GM23338 (cell line): ENCODE data around the gene DLGAP4. TPM values are rescaled to one million over a fixed set of nuclear protein-coding genes. Genes with fewer than 3 reads are reported as not detected.

ENCODE experiments used
- ATAC-seq: fragments of 200-7000 bp; cut with Tn5 transposase; 3 replicates; pipeline ENCODE4 v1.9.1; 2020
- DNase-seq: peaks from one replicate; pipeline ENCODE4 v3.0.0-alpha.2; 2015; ENCODE audit warnings: low spot score
- H2AFZ ChIP-seq: fragments of 200-600 bp; sonication (generic); 2 replicates; pipeline ENCODE4 v1.8.0; 2016; ENCODE audit warnings: antibody characterized with exemption, mild to moderate bottlenecking, moderate library complexity
- H3F3A ChIP-seq: fragments of 200-600 bp; sonication (generic); replicated peaks from 2 replicates; pipeline ENCODE4 v1.8.0; 2017; ENCODE audit warnings: antibody characterized with exemption, mixed run types, low read depth
- H3K27ac ChIP-seq: fragments of 200-600 bp; sonication (generic); 2 replicates; pipeline ENCODE4 v1.6.1; 2016; ENCODE audit warnings: low read depth
- H3K27me3 ChIP-seq: fragments of 200-600 bp; sonication (generic); 2 replicates; pipeline ENCODE4 v1.8.0; 2016; ENCODE audit warnings: mild to moderate bottlenecking, mixed run types, moderate library complexity; ENCODE audit not compliant: insufficient read depth
- H3K36me3 ChIP-seq: fragments of 200-600 bp; sonication (generic); 2 replicates; pipeline ENCODE4 v1.8.0; 2016; ENCODE audit warnings: mild to moderate bottlenecking; ENCODE audit not compliant: insufficient read depth
- H3K4me1 ChIP-seq: fragments of 200-600 bp; sonication (generic); 2 replicates; pipeline ENCODE4 v1.8.0; 2016; ENCODE audit warnings: mild to moderate bottlenecking, moderate library complexity; ENCODE audit not compliant: insufficient read depth
- H3K4me2 ChIP-seq: fragments of 200-600 bp; sonication (generic); 2 replicates; pipeline ENCODE4 v1.7.1; 2017; ENCODE audit warnings: mixed run types
- H3K4me3 ChIP-seq: fragments of 200-600 bp; sonication (generic); 2 replicates; pipeline ENCODE4 v1.6.1; 2016; ENCODE audit warnings: mixed run types
- H3K79me2 ChIP-seq: fragments of 200-600 bp; sonication (generic); replicated peaks from 2 replicates; pipeline ENCODE4 v1.8.0; 2017; ENCODE audit warnings: mild to moderate bottlenecking; ENCODE audit not compliant: insufficient read depth
- H3K9me2 ChIP-seq: fragments of 200-600 bp; sonication (generic); 2 replicates; pipeline ENCODE4 v1.8.0; 2017; ENCODE audit not compliant: insufficient read depth
- H4K20me1 ChIP-seq: fragments of 200-600 bp; sonication (generic); replicated peaks from 2 replicates; pipeline ENCODE4 v1.8.0; 2017; ENCODE audit warnings: mild to moderate bottlenecking; ENCODE audit not compliant: insufficient read depth
- H3K27ac Mint-ChIP-seq: 2 replicates; pipeline ENCODE4 v1.8.0; 2020; ENCODE audit warnings: inconsistent platforms, mild to moderate bottlenecking, moderate library complexity, mixed read lengths
- H3K27me3 Mint-ChIP-seq: 3 replicates; pipeline ENCODE4 v1.8.0; 2022; ENCODE audit warnings: low read depth, mild to moderate bottlenecking, moderate library complexity, mixed read lengths, inconsistent platforms; ENCODE audit not compliant: insufficient read depth, poor library complexity
- H3K36me3 Mint-ChIP-seq: 3 replicates; pipeline ENCODE4 v1.8.0; 2021; ENCODE audit warnings: low read depth, mild to moderate bottlenecking, inconsistent platforms, moderate library complexity, mixed read lengths
- H3K4me1 Mint-ChIP-seq: 3 replicates; pipeline ENCODE4 v1.8.0; 2020; ENCODE audit warnings: mild to moderate bottlenecking, inconsistent platforms, mixed read lengths
- H3K4me3 Mint-ChIP-seq: 3 replicates; pipeline ENCODE4 v1.8.0; 2021; ENCODE audit warnings: moderate library complexity, mild to moderate bottlenecking, inconsistent platforms, mixed read lengths
- H3K9me3 Mint-ChIP-seq: 3 replicates; pipeline ENCODE4 v1.8.0; 2020; ENCODE audit warnings: moderate library complexity, mild to moderate bottlenecking, inconsistent platforms, mixed read lengths
- CREB1 ChIP-seq: fragments of 250-450 bp; sonication (Bioruptor Pico); IDR thresholded peaks from 2 replicates; pipeline ENCODE4 v1.5.0; 2020; ENCODE audit warnings: low read depth, mild to moderate bottlenecking, moderate library complexity
- ETS1 ChIP-seq: IDR thresholded peaks from 2 replicates; pipeline ENCODE4 v1.6.1; 2016; ENCODE audit warnings: antibody characterized with exemption
- EZH2 ChIP-seq: fragments of 200-600 bp; sonication (generic); IDR thresholded peaks from one replicate; pipeline ENCODE4 v1.8.0; 2017; ENCODE audit warnings: antibody characterized with exemption, mild to moderate bottlenecking, low read depth; ENCODE audit not compliant: unreplicated experiment
- EZH2phosphoT487 ChIP-seq: fragments of 200-600 bp; sonication (generic); IDR thresholded peaks from one replicate; pipeline ENCODE4 v1.8.1; 2018; ENCODE audit warnings: antibody characterized with exemption; ENCODE audit not compliant: unreplicated experiment
- JUNB ChIP-seq: IDR thresholded peaks from one replicate; pipeline ENCODE4 v1.6.1; 2016; ENCODE audit warnings: antibody characterized with exemption; ENCODE audit not compliant: unreplicated experiment
- NANOG ChIP-seq: IDR thresholded peaks from 2 replicates; pipeline ENCODE4 v1.6.1; 2016; ENCODE audit warnings: antibody characterized with exemption, borderline replicate concordance
- POLR2AphosphoS5 ChIP-seq: IDR thresholded peaks from 2 replicates; pipeline ENCODE4 v1.6.1; 2016; ENCODE audit warnings: antibody characterized with exemption, low read depth
- STAT1 ChIP-seq: IDR thresholded peaks from one replicate; pipeline ENCODE4 v1.6.1; 2016; ENCODE audit warnings: antibody characterized with exemption; ENCODE audit not compliant: unreplicated experiment
- ZNF114 ChIP-seq: fragments of 250-450 bp; sonication (Bioruptor Pico); IDR thresholded peaks from 2 replicates; pipeline ENCODE4 v1.5.0; 2020; ENCODE audit warnings: mild to moderate bottlenecking, moderate library complexity
- ZNF331 ChIP-seq: fragments of 250-450 bp; sonication (Bioruptor Pico); IDR thresholded peaks from 2 replicates; pipeline ENCODE4 v1.5.0; 2020; ENCODE audit warnings: low read depth, mild to moderate bottlenecking, moderate library complexity
- ZNF462 ChIP-seq: fragments of 250-450 bp; sonication (Bioruptor Pico); IDR thresholded peaks from 2 replicates; pipeline ENCODE4 v1.5.0; 2020; ENCODE audit warnings: mild to moderate bottlenecking, moderate library complexity
- polyA plus RNA-seq: library from polyadenylated mRNA; unstranded; fragments of >200 nt; fragmentation: Nextera tagmentation; extraction: Ambion mirVana; gene quantifications from 2 replicates; pipeline ENCODE4 v1.2.1, GENCODE V29; 2016
- total RNA-seq: library from RNA; depleted of rRNA; stranded (reverse); fragments of >200 nt; shearing (Covaris generic); gene quantifications from 2 replicates; pipeline ENCODE4 v1.2.3, GENCODE V29; 2014
- TF ChIP-seq, protein P1 (sequence below), 2 experiments: fragments of 200-600 bp in 1 of 2; sonication (generic) in 1 of 2; conservative IDR thresholded peaks; 2 replicates each; pipeline versions ENCODE4 v1.5.1 to v1.6.1; 2016 to 2017; ENCODE audit warnings: antibody characterized with exemption in 2 of 2, low read depth in 2 of 2, mild to moderate bottlenecking in 2 of 2, moderate library complexity in 1 of 2
- TF ChIP-seq, protein P2 (sequence below): IDR thresholded peaks from one replicate; pipeline ENCODE4 v1.6.1; 2018; ENCODE audit warnings: antibody characterized with exemption; ENCODE audit not compliant: unreplicated experiment

Gene DLGAP4
- total and polyA plus RNA-seq, 2 experiments from 2014 or later = 46.1 to 52.2 TPM

GRCh38 chr20:36477475-36477874, 171.3 kb downstream of the DLGAP4 start:
- no peaks in the 10 kb centered on the region for H3K9me3 Mint-ChIP-seq
- H3K79me2 ChIP-seq = peaks cover 58% of the 10 kb centered on the region

More at GRCh38 chr20:36477475-36477874, 171.3 kb downstream of the DLGAP4 start:
- H3K36me3 ChIP-seq = no peaks in the 10 kb centered on the region
- H3K4me1 Mint-ChIP-seq = peaks cover 23% of the 10 kb centered on the region
- no peak overlapping the region for H3K4me3 Mint-ChIP-seq
- no peak overlapping the region for H2AFZ ChIP-seq
- peaks cover 13% of the 10 kb centered on the region for H3K4me1 ChIP-seq
- H3K4me2 ChIP-seq = no peak overlapping the region
- DNase-seq (no peak), ATAC-seq (no peak)
- H4K20me1 ChIP-seq = peaks cover 52% of the 10 kb centered on the region
- H3K27ac Mint-ChIP-seq = no peak overlapping the region
- H3F3A ChIP-seq = peaks cover 6% of the 10 kb centered on the region; the same call in 1 of the 2 replicates
- H3K4me3 ChIP-seq = no peak overlapping the region
- TF ChIP-seq, protein P1, sequence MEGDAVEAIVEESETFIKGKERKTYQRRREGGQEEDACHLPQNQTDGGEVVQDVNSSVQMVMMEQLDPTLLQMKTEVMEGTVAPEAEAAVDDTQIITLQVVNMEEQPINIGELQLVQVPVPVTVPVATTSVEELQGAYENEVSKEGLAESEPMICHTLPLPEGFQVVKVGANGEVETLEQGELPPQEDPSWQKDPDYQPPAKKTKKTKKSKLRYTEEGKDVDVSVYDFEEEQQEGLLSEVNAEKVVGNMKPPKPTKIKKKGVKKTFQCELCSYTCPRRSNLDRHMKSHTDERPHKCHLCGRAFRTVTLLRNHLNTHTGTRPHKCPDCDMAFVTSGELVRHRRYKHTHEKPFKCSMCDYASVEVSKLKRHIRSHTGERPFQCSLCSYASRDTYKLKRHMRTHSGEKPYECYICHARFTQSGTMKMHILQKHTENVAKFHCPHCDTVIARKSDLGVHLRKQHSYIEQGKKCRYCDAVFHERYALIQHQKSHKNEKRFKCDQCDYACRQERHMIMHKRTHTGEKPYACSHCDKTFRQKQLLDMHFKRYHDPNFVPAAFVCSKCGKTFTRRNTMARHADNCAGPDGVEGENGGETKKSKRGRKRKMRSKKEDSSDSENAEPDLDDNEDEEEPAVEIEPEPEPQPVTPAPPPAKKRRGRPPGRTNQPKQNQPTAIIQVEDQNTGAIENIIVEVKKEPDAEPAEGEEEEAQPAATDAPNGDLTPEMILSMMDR (conservative IDR thresholded peaks at IDR 0.05; ENCODE audit: low read depth in 2 of 2) = no peak
- TF ChIP-seq JUNB = no peak
- no peak for TF ChIP-seq ETS1
- TF ChIP-seq ZNF114 (CRISPR knock-in tag) = no peak
- TF ChIP-seq EZH2phosphoT487 = no peak
- TF ChIP-seq POLR2AphosphoS5 = no peak
- no peak for TF ChIP-seq STAT1
- no peak for TF ChIP-seq ZNF331
- no peak for TF ChIP-seq CREB1 (CRISPR knock-in tag)
- no peak for TF ChIP-seq NANOG
- TF ChIP-seq EZH2 = no peak
- TF ChIP-seq, protein P2, sequence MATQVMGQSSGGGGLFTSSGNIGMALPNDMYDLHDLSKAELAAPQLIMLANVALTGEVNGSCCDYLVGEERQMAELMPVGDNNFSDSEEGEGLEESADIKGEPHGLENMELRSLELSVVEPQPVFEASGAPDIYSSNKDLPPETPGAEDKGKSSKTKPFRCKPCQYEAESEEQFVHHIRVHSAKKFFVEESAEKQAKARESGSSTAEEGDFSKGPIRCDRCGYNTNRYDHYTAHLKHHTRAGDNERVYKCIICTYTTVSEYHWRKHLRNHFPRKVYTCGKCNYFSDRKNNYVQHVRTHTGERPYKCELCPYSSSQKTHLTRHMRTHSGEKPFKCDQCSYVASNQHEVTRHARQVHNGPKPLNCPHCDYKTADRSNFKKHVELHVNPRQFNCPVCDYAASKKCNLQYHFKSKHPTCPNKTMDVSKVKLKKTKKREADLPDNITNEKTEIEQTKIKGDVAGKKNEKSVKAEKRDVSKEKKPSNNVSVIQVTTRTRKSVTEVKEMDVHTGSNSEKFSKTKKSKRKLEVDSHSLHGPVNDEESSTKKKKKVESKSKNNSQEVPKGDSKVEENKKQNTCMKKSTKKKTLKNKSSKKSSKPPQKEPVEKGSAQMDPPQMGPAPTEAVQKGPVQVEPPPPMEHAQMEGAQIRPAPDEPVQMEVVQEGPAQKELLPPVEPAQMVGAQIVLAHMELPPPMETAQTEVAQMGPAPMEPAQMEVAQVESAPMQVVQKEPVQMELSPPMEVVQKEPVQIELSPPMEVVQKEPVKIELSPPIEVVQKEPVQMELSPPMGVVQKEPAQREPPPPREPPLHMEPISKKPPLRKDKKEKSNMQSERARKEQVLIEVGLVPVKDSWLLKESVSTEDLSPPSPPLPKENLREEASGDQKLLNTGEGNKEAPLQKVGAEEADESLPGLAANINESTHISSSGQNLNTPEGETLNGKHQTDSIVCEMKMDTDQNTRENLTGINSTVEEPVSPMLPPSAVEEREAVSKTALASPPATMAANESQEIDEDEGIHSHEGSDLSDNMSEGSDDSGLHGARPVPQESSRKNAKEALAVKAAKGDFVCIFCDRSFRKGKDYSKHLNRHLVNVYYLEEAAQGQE = no peak
- no peak for TF ChIP-seq ZNF462 (CRISPR knock-in tag)
- H3K36me3 Mint-ChIP-seq = no peaks in the 10 kb centered on the region; the same call in 1 of the 3 replicates
- no peaks in the 10 kb centered on the region for H3K27me3 ChIP-seq
- no peaks in the 10 kb centered on the region for H3K9me2 ChIP-seq
- no peak overlapping the region for H3K27ac ChIP-seq
- peaks cover 14% of the 10 kb centered on the region for H3K27me3 Mint-ChIP-seq
